GM21737 (cell line): ENCODE data around the gene ZSWIM8.
"Not testable (repeated sequence)": the region's sequence is repeated elsewhere in the genome, so short reads cannot be mapped to it uniquely, and the experiment has no call there.

Experiments used
- ATAC-seq: cut with Tn5 transposase; IDR thresholded peaks from one replicate; pipeline ENCODE4 v1.9.1; 2021; ENCODE audit warnings: mild to moderate bottlenecking, moderate library complexity; ENCODE audit not compliant: unreplicated experiment

The ZSWIM8 gene

GRCh38 chr10:73785211-73785720 lies at the start of gene ZSWIM8:
Gene ZSWIM8 (plus strand): TSS chr10:73785606. CDS start chr10:73785879, 273 bp downstream.
- peak; percentile 67 for ATAC-seq

- not testable (repeated sequence) for ATAC-seq
Observed at GRCh38 chr10:73740501-73741254, 44.7 kb upstream of the ZSWIM8 start.

GRCh38 chr10:73742454-73742734 lies 43.0 kb upstream of the ZSWIM8 start:
- no peak for ATAC-seq

- no peak for ATAC-seq
Observed at GRCh38 chr10:73743327-73743904, 42.0 kb upstream of the ZSWIM8 start.

- peak; percentile 85 for ATAC-seq
Observed at GRCh38 chr10:73743905-73744663, 41.3 kb upstream of the ZSWIM8 start, which contains the start of gene SEC24C. Gene SEC24C (plus strand): TSS chr10:73744372. CDS start chr10:73746833, 2,461 bp downstream.

- ATAC-seq, result peak; percentile 31
Observed at GRCh38 chr10:73744664-73744975, 40.8 kb upstream of the ZSWIM8 start.

GRCh38 chr10:73746721-73747120 lies 38.7 kb upstream of the ZSWIM8 start:
- no peak for ATAC-seq

- ATAC-seq, result no peak
Observed at GRCh38 chr10:73750819-73751218, 34.6 kb upstream of the ZSWIM8 start.

GRCh38 chr10:73756183-73756582 lies 29.2 kb upstream of the ZSWIM8 start:
- ATAC-seq, result no peak

- ATAC-seq, result no peak
Observed at GRCh38 chr10:73758704-73759511, 26.5 kb upstream of the ZSWIM8 start.

GRCh38 chr10:73759512-73760115 lies 25.8 kb upstream of the ZSWIM8 start:
- ATAC-seq, result no peak

GRCh38 chr10:73761781-73762180 lies 23.6 kb upstream of the ZSWIM8 start:
- ATAC-seq, result no peak

- no peak for ATAC-seq
Observed at GRCh38 chr10:73762915-73763314, 22.5 kb upstream of the ZSWIM8 start.

GRCh38 chr10:73763343-73763742 lies 22.1 kb upstream of the ZSWIM8 start:
- ATAC-seq, result no peak

GRCh38 chr10:73765066-73765465 lies 20.3 kb upstream of the ZSWIM8 start:
- ATAC-seq, result no peak

- ATAC-seq, result no peak
Observed at GRCh38 chr10:73768881-73769280, 16.5 kb upstream of the ZSWIM8 start.

- ATAC-seq, result no peak
Observed at GRCh38 chr10:73769396-73769795, 16.0 kb upstream of the ZSWIM8 start.

- peak; percentile 4 for ATAC-seq
Observed at GRCh38 chr10:73771722-73772280, 13.6 kb upstream of the ZSWIM8 start.

GRCh38 chr10:73772281-73773151 lies 12.9 kb upstream of the ZSWIM8 start:
- peak; percentile 59 for ATAC-seq
